GM18507 (cell line): ENCODE results near the gene ALDH1L1.

Experiments used
- DNase-seq: peaks from one replicate; pipeline ENCODE4 v3.0.0; 2011; ENCODE audit warnings: low read depth; ENCODE audit not compliant: insufficient read length; ENCODE audit errors: extremely low spot score
- FAIRE-seq: peaks from 2 replicates; lab custom pipeline; 2011; peaks lifted over from hg19 to GRCh38; lab: Jason Lieb, UNC

Gene ALDH1L1

DNA sequence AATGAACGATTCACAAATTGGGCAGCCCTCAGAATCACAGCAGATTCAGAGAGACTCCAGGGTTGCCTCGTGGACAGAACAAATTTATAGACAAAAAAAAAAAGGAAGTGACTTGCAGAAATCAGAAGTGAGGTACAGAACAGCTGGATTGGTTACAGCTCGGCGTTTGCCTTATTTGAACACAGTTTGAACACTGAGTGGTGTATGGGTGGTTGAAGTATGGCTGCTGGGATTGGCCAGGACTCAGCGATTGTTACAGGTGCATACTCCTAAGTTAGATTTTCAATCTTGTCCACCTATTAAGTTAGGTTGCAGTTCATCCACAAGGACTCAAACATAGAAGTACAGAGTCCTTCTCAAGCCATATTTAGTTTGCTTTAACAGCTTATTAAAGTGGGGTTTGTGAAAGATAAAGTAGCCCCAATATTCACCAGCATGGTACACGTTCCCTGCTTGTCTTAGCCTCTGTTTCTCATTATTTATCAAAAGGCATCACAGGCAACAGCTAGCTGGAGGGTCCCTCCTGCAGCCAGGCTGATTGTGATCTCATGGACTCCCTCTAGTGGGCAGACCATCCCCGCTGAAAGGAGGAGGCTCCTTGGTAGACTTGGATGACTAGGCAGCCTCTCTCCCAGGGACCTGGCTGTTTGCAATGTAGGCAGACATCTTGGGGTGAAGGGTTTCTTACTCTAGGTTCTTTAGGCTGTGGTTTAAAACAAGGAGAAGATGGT is 17.6 kb upstream of the ALDH1L1 start:
- DNase-seq (no peak), FAIRE-seq (peak; percentile 50)

- DNase-seq (no peak), FAIRE-seq (no peak)
Measured at GRCh38 chr3:126197343-126197742, 17.0 kb upstream of the ALDH1L1 start.

DNA sequence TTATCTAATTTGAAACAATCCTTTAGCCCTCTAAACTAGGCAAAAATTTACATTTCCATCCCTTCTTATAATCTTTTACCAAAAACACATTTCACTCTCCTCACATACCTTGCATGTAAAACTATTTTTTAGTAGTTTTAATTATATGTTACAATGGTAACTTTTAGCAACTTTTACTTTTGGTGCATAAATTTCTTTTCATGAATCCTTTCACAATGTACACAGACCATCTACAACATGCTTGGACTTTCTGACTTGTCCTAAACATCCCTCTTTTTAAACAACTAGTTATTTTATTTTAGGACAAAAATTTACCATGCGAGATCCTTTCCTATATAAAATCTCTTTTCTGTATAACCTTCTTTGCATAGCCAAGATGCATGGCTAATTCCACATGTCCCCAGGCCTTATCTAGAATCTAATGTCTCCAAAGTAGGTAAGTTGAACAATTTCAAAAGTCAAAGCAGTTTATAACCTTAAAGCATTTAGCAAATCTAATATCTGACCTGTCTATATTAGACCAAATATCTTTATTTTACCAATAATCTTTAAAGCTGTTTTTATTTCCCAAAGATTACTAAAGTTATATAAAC is 14.4 kb upstream of the ALDH1L1 start:
- no peak for FAIRE-seq
- no peak for DNase-seq

GRCh38 chr3:126191246-126191645 is 10.9 kb upstream of the ALDH1L1 start:
- DNase-seq, result no peak
- FAIRE-seq, result no peak

GRCh38 chr3:126187920-126188319 is 7.5 kb upstream of the ALDH1L1 start:
- DNase-seq, result no peak
- FAIRE-seq, result no peak

GRCh38 chr3:126186749-126187148 is 6.4 kb upstream of the ALDH1L1 start:
- FAIRE-seq (no peak), DNase-seq (no peak)

DNA sequence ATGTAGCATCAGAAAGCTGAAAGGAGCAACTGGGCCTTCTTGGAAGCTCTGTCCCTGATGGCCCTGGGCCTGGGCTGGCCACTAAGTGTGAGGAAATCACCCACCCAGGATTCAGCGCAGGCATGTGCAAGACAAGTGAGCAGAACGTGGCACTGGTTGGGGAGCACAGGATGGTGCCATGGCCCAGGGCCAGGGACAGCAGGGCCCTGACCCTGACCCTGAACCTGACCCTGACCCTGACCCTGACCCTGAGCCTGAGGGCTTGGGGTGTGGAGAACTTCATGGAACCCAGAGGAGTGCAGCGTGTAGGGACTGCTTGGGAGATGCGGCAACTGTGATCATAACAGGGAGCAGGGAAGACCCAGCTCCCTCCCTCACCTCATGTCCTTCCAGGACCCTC is 5.9 kb upstream of the ALDH1L1 start:
- no peak for FAIRE-seq

GRCh38 chr3:126184465-126185000 is 4.1 kb upstream of the ALDH1L1 start:
- FAIRE-seq (no peak), DNase-seq (no peak)

More for the DNA sequence above, 5.9 kb upstream of the ALDH1L1 start:
- no peak for DNase-seq

- no peak for FAIRE-seq
- no peak for DNase-seq
Measured at GRCh38 chr3:126181398-126181725, 976 bp upstream of the ALDH1L1 start.

GRCh38 chr3:126179825-126180476 is 435 bp downstream of the ALDH1L1 start:
- DNase-seq, result no peak
- FAIRE-seq, result no peak

DNA sequence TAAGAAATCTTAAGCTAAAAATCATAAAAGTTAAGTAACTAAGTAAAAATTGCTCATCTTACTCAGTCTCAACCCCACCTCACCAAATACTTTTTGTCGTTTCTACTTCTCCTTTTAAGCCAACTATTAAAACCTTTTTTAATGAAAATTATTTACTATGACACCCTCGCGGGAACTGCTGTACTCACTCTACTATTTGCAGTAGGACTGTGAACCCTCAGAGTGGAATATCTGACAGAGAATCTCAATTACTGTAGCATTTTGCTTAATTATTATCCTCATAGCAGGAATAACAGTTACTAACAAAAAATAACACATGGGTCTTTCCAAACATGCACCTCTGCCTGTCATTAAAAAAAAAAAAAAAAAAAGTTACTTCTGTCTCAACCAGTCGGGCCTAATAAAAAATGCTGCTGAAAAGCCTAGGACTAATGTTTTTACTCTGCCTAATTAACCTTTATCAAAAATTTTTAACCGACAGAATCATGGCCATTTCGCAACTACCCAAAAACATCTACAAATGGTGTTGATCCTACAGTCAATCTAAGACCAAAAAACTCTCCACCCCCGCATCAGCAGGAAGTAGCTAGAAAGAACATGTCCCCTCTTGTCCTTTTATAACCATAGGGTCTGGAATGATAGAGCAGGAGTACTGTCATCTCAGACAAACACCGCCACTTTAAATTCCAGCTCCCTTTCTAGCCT is 10.2 kb downstream of the ALDH1L1 start:
- DNase-seq (no peak), FAIRE-seq (no peak)

- FAIRE-seq (no peak), DNase-seq (no peak)
Measured at GRCh38 chr3:126167566-126167965, 12.8 kb downstream of the ALDH1L1 start.

GRCh38 chr3:126166009-126166408 is 14.4 kb downstream of the ALDH1L1 start:
- FAIRE-seq (no peak), DNase-seq (no peak)

DNA sequence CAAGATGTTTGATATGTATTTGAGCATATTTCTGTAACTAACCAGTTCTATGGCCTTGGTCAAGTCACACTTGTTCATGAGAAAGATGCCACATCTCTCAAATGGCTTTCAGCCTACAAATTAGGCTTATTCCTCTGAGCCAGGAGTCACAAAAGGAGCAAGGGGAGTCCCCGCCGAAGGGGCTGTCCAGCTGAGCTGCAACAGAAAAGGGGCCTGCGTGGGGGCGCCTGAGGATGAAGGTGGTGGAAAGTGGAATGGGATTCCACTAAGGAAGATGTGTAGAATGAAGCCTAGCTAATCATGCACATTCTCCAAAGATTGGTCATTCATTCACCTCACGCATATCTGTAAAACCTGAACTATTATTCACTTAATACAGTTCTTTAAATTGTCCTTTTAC is 19.1 kb downstream of the ALDH1L1 start:
- DNase-seq (no peak), FAIRE-seq (no peak)

DNA sequence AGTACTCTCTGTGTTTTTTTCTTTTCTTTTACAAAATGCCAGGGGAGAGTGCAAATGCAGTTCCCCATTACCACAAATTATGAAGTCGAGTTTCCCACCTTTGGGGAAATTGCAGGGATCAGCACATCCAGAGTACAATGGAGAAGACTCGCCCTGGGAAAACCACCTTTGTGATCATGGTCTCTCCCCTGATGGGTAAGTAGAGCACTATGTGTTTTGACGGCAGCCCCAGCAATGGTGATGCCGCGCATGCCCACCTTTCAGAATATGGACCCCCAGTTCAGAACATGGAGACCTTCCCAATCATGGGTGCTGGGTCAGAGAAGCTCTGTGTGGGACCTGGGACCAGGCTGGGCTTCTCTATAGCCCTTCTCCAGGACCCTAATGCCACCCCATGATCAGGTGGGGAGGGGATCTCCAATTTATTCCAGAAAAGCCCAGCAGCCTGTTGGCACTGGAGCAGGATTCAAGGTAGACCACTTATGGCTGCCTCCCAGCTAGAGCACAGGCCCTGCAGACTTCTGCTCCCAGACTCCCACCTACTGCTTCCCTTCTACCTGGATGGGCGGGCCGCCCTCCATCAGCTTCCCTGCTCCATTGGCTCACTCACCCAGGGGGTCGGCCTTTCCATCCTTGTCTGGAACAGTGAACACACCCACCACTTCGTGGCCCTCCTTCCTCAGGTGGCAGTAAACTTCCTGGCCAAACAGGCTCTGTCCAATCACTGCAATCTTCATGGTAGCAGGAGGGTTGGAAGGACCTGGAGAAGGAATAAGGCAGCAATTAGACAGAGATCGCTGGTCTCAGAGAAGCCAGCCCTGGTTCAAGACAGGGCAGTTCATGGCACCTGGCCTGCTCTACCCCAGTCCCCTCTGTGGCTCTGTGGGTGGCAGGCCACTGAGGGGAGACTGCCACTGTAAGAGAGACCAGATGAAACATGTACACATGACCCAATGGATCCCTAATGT is 19.9 kb downstream of the ALDH1L1 start:
- DNase-seq, result no peak
- FAIRE-seq, result no peak

DNA sequence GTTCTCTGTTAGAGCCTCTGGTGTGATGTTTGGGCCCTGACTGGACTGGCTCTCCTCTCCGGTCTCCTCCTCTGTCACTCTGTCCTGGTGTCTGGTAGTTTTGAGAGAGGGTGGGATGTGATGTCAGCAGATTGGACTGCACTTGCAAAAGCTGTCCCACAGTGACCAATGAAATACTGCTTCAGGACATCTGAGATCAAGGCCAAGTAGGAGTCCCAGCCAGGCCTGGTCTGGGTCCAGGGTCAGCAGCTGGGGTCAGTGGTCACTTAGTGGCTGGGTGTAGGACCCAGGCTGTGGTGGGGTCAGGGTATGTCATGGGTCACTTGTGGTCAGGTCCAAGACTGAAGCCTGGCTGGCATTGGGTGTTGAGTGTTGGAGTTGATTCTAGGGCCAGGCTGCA is 20.9 kb downstream of the ALDH1L1 start:
- FAIRE-seq, result no peak

GRCh38 chr3:126158912-126159454 is 21.4 kb downstream of the ALDH1L1 start:
- no peak for DNase-seq
- FAIRE-seq, result no peak

More for the DNA sequence above, 20.9 kb downstream of the ALDH1L1 start:
- no peak for DNase-seq

DNA sequence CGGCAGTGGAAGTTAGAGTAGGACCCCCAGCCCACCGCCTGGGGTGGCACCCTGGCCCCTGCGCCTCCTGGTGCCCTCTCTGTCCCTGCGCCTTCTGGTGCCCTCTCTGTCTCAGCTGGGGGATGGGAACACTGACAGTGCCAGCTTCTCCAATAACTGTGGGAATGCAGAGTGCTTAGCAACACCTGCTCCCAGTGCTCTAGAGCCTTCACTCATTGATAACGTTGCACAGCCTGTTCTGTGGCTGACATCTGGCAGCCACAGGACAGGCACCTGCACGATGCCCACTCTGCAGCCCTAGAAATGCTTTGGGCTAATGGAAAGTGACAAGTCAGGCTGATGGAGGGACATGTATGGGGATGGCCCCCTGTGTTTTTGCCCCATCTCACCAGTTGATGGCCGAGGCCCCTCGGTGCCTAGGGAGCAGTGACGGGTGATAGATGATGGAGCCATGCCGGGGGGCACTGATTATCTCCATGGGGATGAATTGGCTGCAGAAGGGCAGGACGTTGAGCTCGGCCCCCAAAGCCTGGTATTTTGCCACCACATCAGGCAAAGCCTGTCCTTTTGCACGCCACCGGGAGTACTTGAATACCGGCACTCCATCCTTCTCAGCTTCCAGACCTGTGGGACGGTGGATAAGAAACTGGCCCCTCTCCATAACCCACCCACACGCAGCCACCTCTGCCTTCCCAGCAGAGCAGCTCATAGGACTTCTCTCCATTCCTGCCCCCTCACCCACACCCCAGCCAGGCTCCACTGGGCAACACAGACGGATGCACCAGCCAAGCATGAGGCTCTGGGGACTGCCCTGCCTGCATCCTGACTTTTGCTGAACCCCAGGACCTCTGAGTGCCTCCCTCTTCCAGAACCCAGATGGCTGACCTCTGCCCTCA is 22.1 kb downstream of the ALDH1L1 start:
- no peak for FAIRE-seq
- DNase-seq, result no peak
